Spinal cord (tissue), 10 donors: ENCODE data around the gene RTTN. TPM values are rescaled to one million over a fixed set of nuclear protein-coding genes. Genes with fewer than 3 reads are reported as not detected.

Experiments
- DNase-seq, 6 donors: peaks; one replicate each; pipeline versions ENCODE4 v3.0.0 to v3.0.0-alpha.2; 2013 to 2015; ENCODE audit warnings: low spot score in 6 of 6, low read depth in 4 of 6
- H3K27ac ChIP-seq: one replicate; pipeline ENCODE4 v1.5.1; 2013; ENCODE audit warnings: low read depth, low read length, control low read depth
- H3K27me3 ChIP-seq: one replicate; pipeline ENCODE4 v1.6.1; 2013; ENCODE audit warnings: low read length; ENCODE audit not compliant: control insufficient read depth, insufficient read depth
- H3K36me3 ChIP-seq: one replicate; pipeline ENCODE4 v1.6.1; 2013; ENCODE audit warnings: low read length; ENCODE audit not compliant: control insufficient read depth, insufficient read depth
- H3K4me1 ChIP-seq: one replicate; pipeline ENCODE4 v1.6.1; 2013; ENCODE audit warnings: low read length; ENCODE audit not compliant: control insufficient read depth, insufficient read depth
- H3K4me3 ChIP-seq: one replicate; pipeline ENCODE4 v1.5.1; 2013; ENCODE audit warnings: low read depth, low read length, control low read depth
- H3K9me3 ChIP-seq: one replicate; pipeline ENCODE4 v1.6.1; 2013; ENCODE audit warnings: low read length; ENCODE audit not compliant: control insufficient read depth, insufficient read depth
- WGBS: methylation state at CpG from one replicate; pipeline ENCODE4 v1.1.5; 2013; ENCODE audit warnings: missing lambda C conversion rate; ENCODE audit not compliant: insufficient coverage; 5-methylcytosine and 5-hydroxymethylcytosine counted together
- polyA plus RNA-seq, 2 donors: library from polyadenylated mRNA; unstranded; fragments of 120-200 nt; gene quantifications; one replicate each; pipeline ENCODE4 v1.2.1, GENCODE V29; 2013; ENCODE audit not compliant: insufficient read length in 2 of 2
- total RNA-seq, 2 donors: library from RNA; depleted of rRNA in 1 of 2; stranded (reverse); fragments of 120-200 nt in 1 of 2; fragments of >200 nt in 1 of 2; gene quantifications; one replicate each; pipeline versions ENCODE4 v1.2.3 to v1.2.4, GENCODE V29; 2013 to 2014
- donor health status: healthy.

The RTTN gene
- total and polyA plus RNA-seq, 4 donors: 14.0 to 46.0 (median 18.1) TPM

GRCh38 chr18:70028084-70028483 lies 177.4 kb downstream of the RTTN start:
- no CpG with 5 or more reads among the region's 3 CpGs for WGBS
- H3K36me3 ChIP-seq: no peaks in the 10 kb centered on the region
- H3K4me3 ChIP-seq: no peak overlapping the region
- H3K9me3 ChIP-seq: no peaks in the 10 kb centered on the region
- no peaks in the 10 kb centered on the region for H3K4me1 ChIP-seq
- DNase-seq: no peak
- H3K27me3 ChIP-seq: no peaks in the 10 kb centered on the region
- H3K27ac ChIP-seq: no peak overlapping the region

GRCh38 chr18:70025580-70025979 lies 179.9 kb downstream of the RTTN start:
- Histone ChIP-seq H3K9me3 (no peaks in the 10 kb centered on the region), H3K4me1 (no peaks in the 10 kb centered on the region), H3K27me3 (no peaks in the 10 kb centered on the region), H3K4me3 (no peak overlapping the region), H3K27ac (no peak overlapping the region), H3K36me3 (no peaks in the 10 kb centered on the region)
- peak in 1 of 6 donors; percentile 19 for DNase-seq
- 73% methylated on average over 5 of the region's 5 CpGs for WGBS

GRCh38 chr18:70024829-70025228 lies 180.7 kb downstream of the RTTN start:
- Histone ChIP-seq H3K9me3 (no peaks in the 10 kb centered on the region), H3K4me1 (no peaks in the 10 kb centered on the region)
- WGBS: no CpG with 5 or more reads among the region's 3 CpGs

GRCh38 chr18:70024093-70024492 lies 181.4 kb downstream of the RTTN start:
- 91% methylated on average over 2 of the region's 2 CpGs for whole genome bisulfite sequencing
- no peak overlapping the region for H3K4me3 ChIP-seq
- no peak overlapping the region for H3K27ac ChIP-seq
- no peaks in the 10 kb centered on the region for H3K36me3 ChIP-seq
- DNase-seq: no peak
- H3K4me1 ChIP-seq: no peaks in the 10 kb centered on the region
- H3K9me3 ChIP-seq: no peaks in the 10 kb centered on the region
- H3K27me3 ChIP-seq: no peaks in the 10 kb centered on the region

More at GRCh38 chr18:70024829-70025228, 180.7 kb downstream of the RTTN start:
- Histone ChIP-seq H3K27me3 (no peaks in the 10 kb centered on the region), H3K4me3 (no peak overlapping the region), H3K36me3 (no peaks in the 10 kb centered on the region), H3K27ac (no peak overlapping the region)
- no peak for DNase-seq

GRCh38 chr18:70022636-70023035 lies 182.9 kb downstream of the RTTN start:
- DNase-seq: no peak
- Histone ChIP-seq H3K27me3 (no peaks in the 10 kb centered on the region), H3K4me1 (no peaks in the 10 kb centered on the region), H3K9me3 (no peaks in the 10 kb centered on the region), H3K27ac (no peak overlapping the region), H3K4me3 (no peak overlapping the region), H3K36me3 (no peaks in the 10 kb centered on the region)
- 100% methylated on average over 1 of the region's 3 CpGs for WGBS

GRCh38 chr18:70021498-70021897 lies 184.0 kb downstream of the RTTN start:
- no peaks in the 10 kb centered on the region for H3K9me3 ChIP-seq
- no peak for DNase-seq
- H3K4me1 ChIP-seq: no peaks in the 10 kb centered on the region
- H3K36me3 ChIP-seq: no peaks in the 10 kb centered on the region
- no peaks in the 10 kb centered on the region for H3K27me3 ChIP-seq
- no peak overlapping the region for H3K27ac ChIP-seq
- 100% methylated on average over 1 of the region's 1 CpG for WGBS
- no peak overlapping the region for H3K4me3 ChIP-seq

GRCh38 chr18:70021043-70021442 lies 184.4 kb downstream of the RTTN start:
- no CpG with 5 or more reads among the region's 1 CpG for WGBS
- Histone ChIP-seq H3K4me1 (no peaks in the 10 kb centered on the region), H3K4me3 (no peak overlapping the region), H3K9me3 (no peaks in the 10 kb centered on the region), H3K27ac (no peak overlapping the region), H3K27me3 (no peaks in the 10 kb centered on the region), H3K36me3 (no peaks in the 10 kb centered on the region)
- DNase-seq: no peak

GRCh38 chr18:70019991-70020390 lies 185.5 kb downstream of the RTTN start:
- Histone ChIP-seq H3K36me3 (no peaks in the 10 kb centered on the region), H3K4me1 (no peaks in the 10 kb centered on the region)

GRCh38 chr18:70019136-70019535 lies 186.4 kb downstream of the RTTN start:
- Histone ChIP-seq H3K4me3 (no peak overlapping the region), H3K27ac (no peak overlapping the region), H3K27me3 (no peaks in the 10 kb centered on the region), H3K9me3 (no peaks in the 10 kb centered on the region), H3K36me3 (no peaks in the 10 kb centered on the region), H3K4me1 (no peaks in the 10 kb centered on the region)
- DNase-seq: no peak
- WGBS: no CpG with 5 or more reads among the region's 2 CpGs

More at GRCh38 chr18:70019991-70020390, 185.5 kb downstream of the RTTN start:
- WGBS: no CpG with 5 or more reads among the region's 2 CpGs
- Histone ChIP-seq H3K9me3 (no peaks in the 10 kb centered on the region), H3K27ac (no peak overlapping the region), H3K27me3 (no peaks in the 10 kb centered on the region), H3K4me3 (no peak overlapping the region)
- no peak for DNase-seq

- H3K27ac ChIP-seq: no peak overlapping the region
- no peaks in the 10 kb centered on the region for H3K9me3 ChIP-seq
- WGBS: 95% methylated on average over 6 of the region's 7 CpGs
- no peak overlapping the region for H3K4me3 ChIP-seq
- no peaks in the 10 kb centered on the region for H3K4me1 ChIP-seq
- no peak for DNase-seq
- no peaks in the 10 kb centered on the region for H3K27me3 ChIP-seq
- H3K36me3 ChIP-seq: no peaks in the 10 kb centered on the region
These were observed 190.4 kb downstream of the RTTN start for GRCh38 chr18:70015127-70015526.
